Stimulated activated naive CD8-positive, alpha-beta T cell treated with anti-CD3 and anti-CD28 coated beads, Interleukin-15, amount 100 ng/mL, for 72 hours (primary cell): ENCODE measurements around the gene NKX6-2.

Experiments used
- ATAC-seq: fragments of 150-1000 bp; cut with Tn5 transposase; 2 replicates; pipeline ENCODE4 v1.10.0; 2021; ENCODE audit warnings: mild to moderate bottlenecking, moderate library complexity
- DNase-seq, 2 donors: peaks; one replicate each; pipeline ENCODE4 v3.0.0; 2021 to 2022
- H3K27ac Mint-ChIP-seq, 2 donors: one replicate each; pipeline ENCODE4 v1.8.0; 2022; ENCODE audit warnings: mild to moderate bottlenecking in 2 of 2, mixed read lengths in 2 of 2, moderate library complexity in 2 of 2
- H3K27me3 Mint-ChIP-seq: one replicate; pipeline ENCODE4 v1.8.0; 2022; ENCODE audit warnings: mixed read lengths
- H3K4me1 Mint-ChIP-seq: one replicate; pipeline ENCODE4 v1.8.0; 2022; ENCODE audit warnings: mild to moderate bottlenecking, mixed read lengths
- H3K4me3 Mint-ChIP-seq, 2 donors: one replicate each; pipeline ENCODE4 v1.8.0; 2022; ENCODE audit warnings: mild to moderate bottlenecking in 2 of 2, mixed read lengths in 2 of 2, moderate library complexity in 1 of 2
- H3K9me3 Mint-ChIP-seq, 2 donors: one replicate each; pipeline ENCODE4 v1.8.0; 2022; ENCODE audit warnings: mixed read lengths in 2 of 2

NKX6-2 gene

GRCh38 chr10:132762267-132762666 lies 23.7 kb downstream of the NKX6-2 start:
- Mint-ChIP-seq H3K4me3 (peak overlapping the region in 1 of 2 donors; percentile 3), H3K9me3 (no peaks in the 10 kb centered on the region), H3K27ac (peak overlapping the region in 1 of 2 donors; percentile 75), H3K27me3 (no peaks in the 10 kb centered on the region), H3K4me1 (peaks cover 24% of the 10 kb centered on the region)
- ATAC-seq = peak; percentile 52
- no peak for DNase-seq

GRCh38 chr10:132761395-132762060 lies 24.4 kb downstream of the NKX6-2 start:
- Mint-ChIP-seq H3K4me3 (no peak overlapping the region), H3K27me3 (no peaks in the 10 kb centered on the region), H3K9me3 (no peaks in the 10 kb centered on the region), H3K27ac (peak overlapping the region in 1 of 2 donors; percentile 69), H3K4me1 (peaks cover 24% of the 10 kb centered on the region)
- ATAC-seq (no peak), DNase-seq (no peak)

- peaks cover 8 to 18% of the 10 kb centered on the region in 2 donors for H3K9me3 Mint-ChIP-seq
- H3K4me3 Mint-ChIP-seq = no peak overlapping the region
- no peak overlapping the region for H3K27ac Mint-ChIP-seq
- ATAC-seq (no peak), DNase-seq (no peak)
- H3K27me3 Mint-ChIP-seq = no peaks in the 10 kb centered on the region
- H3K4me1 Mint-ChIP-seq = peaks cover 24% of the 10 kb centered on the region
These were observed 27.1 kb downstream of the NKX6-2 start for GRCh38 chr10:132758865-132759264.

- Mint-ChIP-seq H3K9me3 (peaks cover 8 to 18% of the 10 kb centered on the region in 2 donors), H3K4me1 (peaks cover 17% of the 10 kb centered on the region), H3K4me3 (no peak overlapping the region), H3K27me3 (no peaks in the 10 kb centered on the region), H3K27ac (no peak overlapping the region)
- DNase-seq (no peak), ATAC-seq (no peak)
These were observed 28.8 kb downstream of the NKX6-2 start for GRCh38 chr10:132757171-132757570.

GRCh38 chr10:132756591-132756990 lies 29.4 kb downstream of the NKX6-2 start:
- Mint-ChIP-seq H3K27ac (no peak overlapping the region), H3K4me3 (no peak overlapping the region), H3K4me1 (peaks cover 12% of the 10 kb centered on the region), H3K9me3 (peaks cover 8 to 18% of the 10 kb centered on the region in 2 donors), H3K27me3 (no peaks in the 10 kb centered on the region)
- ATAC-seq = no peak
- no peak for DNase-seq

GRCh38 chr10:132755166-132755711 lies 30.7 kb downstream of the NKX6-2 start:
- Mint-ChIP-seq H3K27ac (no peak overlapping the region), H3K4me3 (no peak overlapping the region), H3K27me3 (no peaks in the 10 kb centered on the region), H3K9me3 (peaks cover 8 to 18% of the 10 kb centered on the region in 2 donors), H3K4me1 (no peaks in the 10 kb centered on the region)
- DNase-seq (no peak), ATAC-seq (no peak)

- Mint-ChIP-seq H3K9me3 (peaks cover 8 to 18% of the 10 kb centered on the region in 2 donors), H3K4me3 (no peak overlapping the region), H3K4me1 (no peaks in the 10 kb centered on the region), H3K27ac (no peak overlapping the region), H3K27me3 (no peaks in the 10 kb centered on the region)
- ATAC-seq = no peak
- no peak for DNase-seq
These were observed 31.9 kb downstream of the NKX6-2 start for GRCh38 chr10:132754071-132754470.

GRCh38 chr10:132753596-132753995 lies 32.4 kb downstream of the NKX6-2 start:
- H3K27me3 Mint-ChIP-seq = no peaks in the 10 kb centered on the region
- DNase-seq (no peak), ATAC-seq (no peak)
- H3K27ac Mint-ChIP-seq = peak overlapping the region in 1 of 2 donors; percentile 31
- no peak overlapping the region for H3K4me3 Mint-ChIP-seq
- H3K4me1 Mint-ChIP-seq = no peaks in the 10 kb centered on the region
- H3K9me3 Mint-ChIP-seq = peaks cover 8 to 18% of the 10 kb centered on the region in 2 donors

GRCh38 chr10:132752961-132753360 lies 33.0 kb downstream of the NKX6-2 start:
- no peak overlapping the region for H3K4me3 Mint-ChIP-seq
- peaks cover 8 to 18% of the 10 kb centered on the region in 2 donors for H3K9me3 Mint-ChIP-seq
- DNase-seq (no peak), ATAC-seq (no peak)
- no peaks in the 10 kb centered on the region for H3K27me3 Mint-ChIP-seq
- no peak overlapping the region for H3K27ac Mint-ChIP-seq
- H3K4me1 Mint-ChIP-seq = no peaks in the 10 kb centered on the region

- H3K4me1 Mint-ChIP-seq = no peaks in the 10 kb centered on the region
- H3K4me3 Mint-ChIP-seq = no peak overlapping the region
- ATAC-seq = peak; percentile 59
- H3K27me3 Mint-ChIP-seq = no peaks in the 10 kb centered on the region
- H3K27ac Mint-ChIP-seq = peak overlapping the region in 1 of 2 donors; percentile 31
- peaks cover 8 to 18% of the 10 kb centered on the region in 2 donors for H3K9me3 Mint-ChIP-seq
- no peak for DNase-seq
These were observed 33.6 kb downstream of the NKX6-2 start for GRCh38 chr10:132752378-132752777.

- Mint-ChIP-seq H3K9me3 (peaks cover 8 to 14% of the 10 kb centered on the region in 2 donors), H3K4me1 (no peaks in the 10 kb centered on the region), H3K27me3 (no peaks in the 10 kb centered on the region), H3K4me3 (no peak overlapping the region), H3K27ac (no peak overlapping the region)
- DNase-seq (no peak), ATAC-seq (no peak)
These were observed 35.0 kb downstream of the NKX6-2 start for GRCh38 chr10:132750936-132751335.

GRCh38 chr10:132749371-132749795 lies 36.6 kb downstream of the NKX6-2 start:
- H3K4me1 Mint-ChIP-seq = no peaks in the 10 kb centered on the region
- no peak overlapping the region for H3K27ac Mint-ChIP-seq
- no peak overlapping the region for H3K4me3 Mint-ChIP-seq
- ATAC-seq (no peak), DNase-seq (no peak)
- H3K9me3 Mint-ChIP-seq = no peaks in the 10 kb centered on the region
- no peaks in the 10 kb centered on the region for H3K27me3 Mint-ChIP-seq

- H3K4me3 Mint-ChIP-seq = no peak overlapping the region
- H3K27me3 Mint-ChIP-seq = no peaks in the 10 kb centered on the region
- no peak for DNase-seq
- no peaks in the 10 kb centered on the region for H3K4me1 Mint-ChIP-seq
- no peak for ATAC-seq
- H3K9me3 Mint-ChIP-seq = no peaks in the 10 kb centered on the region
- peak overlapping the region in 1 of 2 donors; percentile 76 for H3K27ac Mint-ChIP-seq
These were observed 37.2 kb downstream of the NKX6-2 start for GRCh38 chr10:132748545-132749370.

- no peak for DNase-seq
- no peak overlapping the region for H3K4me3 Mint-ChIP-seq
- H3K27me3 Mint-ChIP-seq = no peaks in the 10 kb centered on the region
- H3K4me1 Mint-ChIP-seq = no peaks in the 10 kb centered on the region
- no peak for ATAC-seq
- peak overlapping the region; percentile 76 to 86 for H3K27ac Mint-ChIP-seq
- no peaks in the 10 kb centered on the region for H3K9me3 Mint-ChIP-seq
These were observed 37.8 kb downstream of the NKX6-2 start for GRCh38 chr10:132748135-132748534.

- Mint-ChIP-seq H3K27me3 (no peaks in the 10 kb centered on the region), H3K27ac (no peak overlapping the region), H3K4me1 (no peaks in the 10 kb centered on the region), H3K4me3 (no peak overlapping the region), H3K9me3 (no peaks in the 10 kb centered on the region)
- DNase-seq (no peak), ATAC-seq (no peak)
These were observed 38.9 kb downstream of the NKX6-2 start for GRCh38 chr10:132746801-132747625.
